T follicular helper cell (primary cell): ENCODE results near the gene NDUFC2.
A peak's percentile ranks its signal among the peaks of the same experiment; 100 is the strongest.
"Not testable (repeated sequence)": the region's sequence is repeated elsewhere in the genome, so short reads cannot be mapped to it uniquely, and the experiment has no call there.

Source experiments
- DNase-seq: peaks from one replicate; pipeline ENCODE4 v3.0.0-alpha.2; 2020; ENCODE audit warnings: low read depth

Gene NDUFC2

GRCh38 chr11:78054971-78055370 is 24.7 kb downstream of the NDUFC2 start:
- DNase-seq, result no peak

GRCh38 chr11:78050964-78051831 is 28.5 kb downstream of the NDUFC2 start:
- no peak for DNase-seq

- no peak for DNase-seq
Observed at GRCh38 chr11:78049348-78049747, 30.3 kb downstream of the NDUFC2 start.

GRCh38 chr11:78048561-78048960 is 31.1 kb downstream of the NDUFC2 start:
- no peak for DNase-seq

GRCh38 chr11:78046486-78046854 is 33.2 kb downstream of the NDUFC2 start:
- no peak for DNase-seq

GRCh38 chr11:78045851-78046485 is 33.7 kb downstream of the NDUFC2 start:
- peak; percentile 65 for DNase-seq

- DNase-seq, result no peak
Observed at GRCh38 chr11:78044706-78045105, 35.0 kb downstream of the NDUFC2 start.

GRCh38 chr11:78041843-78042440 is 37.7 kb downstream of the NDUFC2 start:
- no peak for DNase-seq

GRCh38 chr11:78041380-78041719 is 38.3 kb downstream of the NDUFC2 start:
- not testable (repeated sequence) for DNase-seq

- no peak for DNase-seq
Observed at GRCh38 chr11:78040691-78041379, 38.8 kb downstream of the NDUFC2 start.

GRCh38 chr11:78039919-78040671 is 39.6 kb downstream of the NDUFC2 start:
- DNase-seq, result no peak

GRCh38 chr11:78039391-78039918 is 40.2 kb downstream of the NDUFC2 start:
- no peak for DNase-seq

GRCh38 chr11:78038697-78039313 is 40.9 kb downstream of the NDUFC2 start:
- DNase-seq, result no peak

GRCh38 chr11:78037825-78038620 is 41.6 kb downstream of the NDUFC2 start:
- no peak for DNase-seq

- DNase-seq, result no peak
Observed at GRCh38 chr11:78037056-78037455, 42.6 kb downstream of the NDUFC2 start.

GRCh38 chr11:78036313-78036712 is 43.3 kb downstream of the NDUFC2 start:
- no peak for DNase-seq

GRCh38 chr11:78034623-78035022 is 45.0 kb downstream of the NDUFC2 start:
- no peak for DNase-seq

GRCh38 chr11:78033040-78033439 is 46.6 kb downstream of the NDUFC2 start:
- no peak for DNase-seq

- DNase-seq, result no peak
Observed at GRCh38 chr11:78032090-78032489, 47.6 kb downstream of the NDUFC2 start.

- DNase-seq, result no peak
Observed at GRCh38 chr11:78031629-78032028, 48.0 kb downstream of the NDUFC2 start.
